HFFc6 (cell line): ENCODE measurements around the gene NPY2R. TPM values are rescaled to one million over a fixed set of nuclear protein-coding genes. Genes with fewer than 3 reads are reported as not detected.

Source experiments
- DNase-seq: peaks from one replicate; pipeline ENCODE4 v3.0.0-alpha.2; 2018
- H3K27ac Mint-ChIP-seq: 2 replicates; pipeline ENCODE4 v1.8.0; 2020; ENCODE audit warnings: mild to moderate bottlenecking, mixed read lengths
- H3K27me3 Mint-ChIP-seq: 2 replicates; pipeline ENCODE4 v1.8.0; 2021; ENCODE audit warnings: mild to moderate bottlenecking, moderate library complexity, mixed read lengths; ENCODE audit not compliant: insufficient read depth
- H3K36me3 Mint-ChIP-seq: 2 replicates; pipeline ENCODE4 v1.8.0; 2021; ENCODE audit warnings: low read depth, mixed read lengths
- H3K4me1 Mint-ChIP-seq: 2 replicates; pipeline ENCODE4 v1.8.0; 2020; ENCODE audit warnings: low read depth, mixed read lengths
- H3K4me3 Mint-ChIP-seq: 2 replicates; pipeline ENCODE4 v1.8.0; 2020; ENCODE audit warnings: mild to moderate bottlenecking, moderate library complexity, mixed read lengths
- H3K9me3 Mint-ChIP-seq: 2 replicates; pipeline ENCODE4 v1.8.0; 2020; ENCODE audit warnings: mild to moderate bottlenecking, mixed read lengths
- long read RNA-seq: library from polyadenylated mRNA; unstranded; transcript quantifications from one replicate; pipeline ENCODE4 v2.0.0, GENCODE V29; 2019
- total RNA-seq, 6 experiments: library from RNA; stranded (reverse); fragmentation: NEBNext Ultra II Directional; extraction: Animal tissue kit (Norgen Biotek cat#: 25700); gene quantifications; 2 replicates in 1 of 6; 3 replicates in 5 of 6; pipeline ENCODE4 v1.2.3, GENCODE V29; 2021
- TF ChIP-seq, protein P1 (sequence below): fragments of 200-600 bp; sonication (generic); IDR thresholded peaks from 2 replicates; pipeline ENCODE4 v1.5.0; 2021; ENCODE audit warnings: antibody characterized with exemption, mild to moderate bottlenecking

Gene NPY2R, protein sequence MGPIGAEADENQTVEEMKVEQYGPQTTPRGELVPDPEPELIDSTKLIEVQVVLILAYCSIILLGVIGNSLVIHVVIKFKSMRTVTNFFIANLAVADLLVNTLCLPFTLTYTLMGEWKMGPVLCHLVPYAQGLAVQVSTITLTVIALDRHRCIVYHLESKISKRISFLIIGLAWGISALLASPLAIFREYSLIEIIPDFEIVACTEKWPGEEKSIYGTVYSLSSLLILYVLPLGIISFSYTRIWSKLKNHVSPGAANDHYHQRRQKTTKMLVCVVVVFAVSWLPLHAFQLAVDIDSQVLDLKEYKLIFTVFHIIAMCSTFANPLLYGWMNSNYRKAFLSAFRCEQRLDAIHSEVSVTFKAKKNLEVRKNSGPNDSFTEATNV
- total RNA-seq, result not detected
- long read RNA-seq, result 0 reads

DNA sequence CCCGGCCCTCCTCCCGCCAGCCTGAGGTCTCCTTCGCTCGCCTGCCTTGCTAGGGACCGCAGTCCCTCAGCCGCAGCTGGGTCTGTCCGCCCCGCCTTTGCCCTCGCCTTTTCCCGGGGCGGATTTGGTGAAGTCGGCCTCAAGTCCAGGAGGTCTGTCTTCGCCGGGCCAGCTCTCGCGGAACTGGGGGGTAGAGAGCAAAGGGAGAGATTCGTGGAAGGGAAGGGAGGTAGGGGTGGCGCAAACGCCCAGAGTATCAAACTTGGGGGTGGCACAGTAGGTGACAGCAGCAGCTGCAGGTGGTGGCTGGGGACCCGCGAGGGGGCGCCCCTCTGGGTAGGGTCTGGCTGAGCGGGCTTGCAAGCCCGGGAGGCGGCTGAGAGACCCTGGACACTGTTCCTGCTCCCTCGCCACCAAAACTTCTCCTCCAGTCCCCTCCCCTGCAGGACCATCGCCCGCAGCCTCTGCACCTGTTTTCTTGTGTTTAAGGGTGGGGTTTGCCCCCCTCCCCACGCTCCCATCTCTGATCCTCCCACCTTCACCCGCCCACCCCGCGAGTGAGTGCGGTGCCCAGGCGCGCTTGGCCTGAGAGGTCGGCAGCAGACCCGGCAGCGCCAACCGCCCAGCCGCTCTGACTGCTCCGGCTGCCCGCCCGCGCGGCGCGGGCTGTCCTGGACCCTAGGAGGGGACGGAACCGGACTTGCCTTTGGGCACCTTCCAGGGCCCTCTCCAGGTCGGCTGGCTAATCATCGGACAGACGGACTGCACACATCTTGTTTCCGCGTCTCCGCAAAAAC is at the start of gene NPY2R:
Gene NPY2R, plus strand, starts transcription at position 379 of the 797 bp plus-strand sequence. CDS start 5,304 bp downstream, outside the sequence.
- Mint-ChIP-seq H3K9me3 (peaks cover 21% of the 10 kb centered on the region), H3K4me1 (no peaks in the 10 kb centered on the region), H3K36me3 (no peaks in the 10 kb centered on the region; the same call in 1 of the 2 replicates), H3K4me3 (no peak within 1 kb of the TSS), H3K27ac (no peak within 1 kb of the TSS), H3K27me3 (no peaks in the 10 kb centered on the region; the same call in 1 of the 2 replicates)
- TF ChIP-seq, protein P1, sequence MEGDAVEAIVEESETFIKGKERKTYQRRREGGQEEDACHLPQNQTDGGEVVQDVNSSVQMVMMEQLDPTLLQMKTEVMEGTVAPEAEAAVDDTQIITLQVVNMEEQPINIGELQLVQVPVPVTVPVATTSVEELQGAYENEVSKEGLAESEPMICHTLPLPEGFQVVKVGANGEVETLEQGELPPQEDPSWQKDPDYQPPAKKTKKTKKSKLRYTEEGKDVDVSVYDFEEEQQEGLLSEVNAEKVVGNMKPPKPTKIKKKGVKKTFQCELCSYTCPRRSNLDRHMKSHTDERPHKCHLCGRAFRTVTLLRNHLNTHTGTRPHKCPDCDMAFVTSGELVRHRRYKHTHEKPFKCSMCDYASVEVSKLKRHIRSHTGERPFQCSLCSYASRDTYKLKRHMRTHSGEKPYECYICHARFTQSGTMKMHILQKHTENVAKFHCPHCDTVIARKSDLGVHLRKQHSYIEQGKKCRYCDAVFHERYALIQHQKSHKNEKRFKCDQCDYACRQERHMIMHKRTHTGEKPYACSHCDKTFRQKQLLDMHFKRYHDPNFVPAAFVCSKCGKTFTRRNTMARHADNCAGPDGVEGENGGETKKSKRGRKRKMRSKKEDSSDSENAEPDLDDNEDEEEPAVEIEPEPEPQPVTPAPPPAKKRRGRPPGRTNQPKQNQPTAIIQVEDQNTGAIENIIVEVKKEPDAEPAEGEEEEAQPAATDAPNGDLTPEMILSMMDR, result no peak
- no peak for DNase-seq

DNA sequence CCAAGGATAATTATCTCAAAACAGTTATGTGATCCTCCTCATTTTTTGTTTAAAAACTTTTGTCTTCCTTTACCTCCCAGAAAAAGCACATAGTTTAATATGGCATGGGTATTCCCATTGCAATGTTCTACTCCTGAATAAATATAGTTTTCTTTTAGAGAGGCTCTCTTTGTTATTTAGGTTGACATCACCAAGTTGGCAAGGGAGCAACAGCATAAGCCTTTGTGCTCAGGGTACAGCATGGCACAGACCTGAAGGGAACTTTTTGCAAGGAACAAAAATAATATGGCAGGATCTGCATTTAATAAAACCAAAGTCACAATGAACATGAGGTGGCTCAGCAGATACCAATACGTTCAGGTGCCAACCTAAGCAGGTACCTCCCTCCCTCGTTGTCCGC is 47.1 kb upstream of the NPY2R start:
- Mint-ChIP-seq H3K9me3 (peaks cover 24% of the 10 kb centered on the region), H3K27me3 (no peaks in the 10 kb centered on the region; the same call in 1 of the 2 replicates), H3K4me1 (no peaks in the 10 kb centered on the region), H3K4me3 (no peak overlapping the region), H3K36me3 (no peaks in the 10 kb centered on the region), H3K27ac (no peak overlapping the region)
- no peak for DNase-seq
- TF ChIP-seq, protein P1, result no peak

DNA sequence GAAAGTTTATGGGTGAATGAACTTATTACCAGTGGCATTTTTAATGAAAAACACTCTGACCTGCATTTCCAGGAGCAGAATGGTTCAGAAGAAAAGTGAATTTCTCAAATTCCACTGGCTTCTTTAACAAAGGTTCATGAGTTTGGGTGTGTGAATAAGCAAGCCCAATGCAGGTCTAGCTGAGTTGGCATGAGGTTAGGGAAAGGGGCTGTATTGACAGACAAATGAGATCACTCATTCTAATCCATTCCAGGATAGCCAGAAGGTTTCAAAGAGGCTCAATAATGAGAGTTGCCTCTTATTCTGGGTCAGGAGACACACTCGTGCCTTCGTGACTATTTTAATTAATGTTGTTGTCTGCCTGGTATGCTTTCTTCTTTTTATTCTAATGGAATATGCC is 43.7 kb upstream of the NPY2R start:
- H3K36me3 Mint-ChIP-seq, result no peaks in the 10 kb centered on the region
- H3K27me3 Mint-ChIP-seq, result no peaks in the 10 kb centered on the region; the same call in 1 of the 2 replicates
- H3K4me1 Mint-ChIP-seq, result no peaks in the 10 kb centered on the region
- peaks cover 20% of the 10 kb centered on the region for H3K9me3 Mint-ChIP-seq
- DNase-seq, result no peak
- H3K4me3 Mint-ChIP-seq, result no peak overlapping the region
- TF ChIP-seq, protein P1, result no peak
- H3K27ac Mint-ChIP-seq, result no peak overlapping the region

DNA sequence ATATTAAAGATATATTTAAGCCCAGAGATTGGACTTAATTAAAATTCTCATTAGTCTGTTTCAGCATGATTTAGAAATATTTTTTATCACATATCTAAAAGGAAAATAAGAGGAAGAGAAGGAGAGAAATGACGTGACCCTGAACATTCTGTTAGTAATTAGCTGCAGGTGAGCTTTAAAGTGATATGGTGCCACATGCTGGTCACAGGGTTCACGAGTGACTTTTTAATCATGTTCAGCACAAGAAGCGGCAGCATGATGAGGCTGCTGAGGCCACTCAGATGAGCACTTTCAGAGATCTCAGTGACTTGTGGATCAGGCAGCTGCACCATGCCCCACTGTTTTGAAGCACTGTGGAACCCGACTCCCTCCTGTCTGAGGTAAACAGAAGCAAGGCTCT is 37.9 kb upstream of the NPY2R start:
- Mint-ChIP-seq H3K27me3 (no peaks in the 10 kb centered on the region), H3K27ac (no peak overlapping the region), H3K36me3 (no peaks in the 10 kb centered on the region), H3K4me3 (no peak overlapping the region), H3K9me3 (peaks cover 32% of the 10 kb centered on the region), H3K4me1 (no peaks in the 10 kb centered on the region)
- TF ChIP-seq, protein P1, result no peak
- no peak for DNase-seq

DNA sequence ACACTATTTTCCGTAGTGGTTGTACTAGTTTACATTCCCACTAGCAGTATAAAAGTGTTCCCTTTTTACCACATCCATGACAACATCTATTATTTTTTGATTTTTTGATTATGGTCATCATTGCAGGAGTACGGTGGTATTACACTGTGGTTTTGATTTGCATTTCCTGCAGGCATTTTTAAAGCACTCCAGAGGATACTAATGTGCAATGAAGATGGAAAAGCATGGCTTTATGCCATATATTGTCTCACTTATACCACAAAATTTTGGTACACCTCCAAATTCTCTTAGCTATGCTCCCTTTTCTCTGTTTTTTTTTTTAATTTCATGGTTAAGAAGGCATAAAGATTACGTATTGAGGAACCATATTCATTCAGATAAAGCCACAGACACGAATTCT is 35.1 kb upstream of the NPY2R start:
- Mint-ChIP-seq H3K4me3 (no peak overlapping the region), H3K9me3 (peaks cover 32% of the 10 kb centered on the region), H3K27me3 (no peaks in the 10 kb centered on the region), H3K36me3 (no peaks in the 10 kb centered on the region), H3K4me1 (no peaks in the 10 kb centered on the region), H3K27ac (no peak overlapping the region)
- TF ChIP-seq, protein P1, result no peak
- no peak for DNase-seq
